Right ventricle myocardium superior (tissue), 1 donor: ENCODE results near the gene SPZ1. TPM values are rescaled to one million over a fixed set of nuclear protein-coding genes. Genes with fewer than 3 reads are reported as not detected.
"Not testable (repeated sequence)": the region's sequence is repeated elsewhere in the genome, so short reads cannot be mapped to it uniquely, and the experiment has no call there.

Source experiments
- ATAC-seq: fragments of 200-7000 bp; cut with Tn5 transposase; one replicate; pipeline ENCODE4 v1.9.1; 2020; ENCODE audit warnings: mild to moderate bottlenecking; ENCODE audit not compliant: poor library complexity
- DNase-seq: peaks from one replicate; pipeline ENCODE4 v3.0.0-alpha.2; 2020
- intact Hi-C: fragments of 100-400 bp; cut with DNase I; formaldehyde crosslinking; loops from one replicate; pipeline ENCODE4 v1.11.2; 2022
- total RNA-seq: library from RNA; stranded (reverse); fragmentation: NEBNext Ultra II Directional; extraction: Animal tissue kit (Norgen Biotek cat#: 25700); gene quantifications from one replicate; pipeline ENCODE4 v1.2.1, GENCODE V29; 2021
- donor health status: DM: no; HTN: yes; CAD: no; lungs with severe emphysema.

The SPZ1 gene
- total RNA-seq, 1 donor from 2014 or later: not detected

DNA sequence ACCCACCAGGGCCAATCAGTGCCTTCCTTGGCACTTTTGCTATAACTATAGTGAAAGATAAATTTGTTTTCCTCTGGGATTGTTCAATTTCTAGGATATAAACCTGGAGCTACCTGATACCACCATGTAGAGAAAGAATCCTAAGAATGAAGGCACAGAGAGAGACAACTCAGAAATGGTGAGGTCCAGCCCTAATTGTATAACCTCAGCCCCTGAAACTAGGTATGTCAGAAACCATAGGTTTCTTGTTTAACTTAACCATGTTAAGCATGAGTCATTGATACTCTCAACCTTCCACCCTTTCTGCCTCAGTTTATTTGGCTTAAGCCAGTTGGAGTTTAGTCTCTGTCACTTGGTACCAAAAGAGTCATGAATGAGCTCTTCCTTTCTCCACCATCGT lies 4.6 kb upstream of the SPZ1 start:
- intact Hi-C loops: no loop called here
- DNase-seq: no peak
- ATAC-seq: no peak

DNA sequence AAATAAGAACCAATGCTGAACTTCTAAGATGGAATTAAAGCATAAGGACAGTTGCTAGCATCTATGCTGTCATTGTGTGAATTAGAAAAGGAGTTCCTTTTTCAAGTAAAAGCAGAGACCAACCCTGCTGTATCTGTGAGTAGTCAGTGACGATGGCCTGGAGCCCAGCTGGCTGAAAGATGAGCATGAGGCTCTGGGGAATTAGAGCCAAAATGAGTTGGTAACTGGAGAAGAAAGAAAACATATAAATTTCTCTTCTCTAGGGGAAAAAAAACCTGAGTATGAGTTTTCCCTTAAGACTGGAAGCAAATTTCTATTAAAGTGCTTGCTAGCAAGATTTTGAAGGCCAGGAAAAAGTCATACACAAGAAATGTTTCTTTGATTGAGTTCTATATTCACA lies 1.6 kb upstream of the SPZ1 start:
- intact Hi-C loops: no loop called here
- no peak for ATAC-seq
- no peak for DNase-seq

DNA sequence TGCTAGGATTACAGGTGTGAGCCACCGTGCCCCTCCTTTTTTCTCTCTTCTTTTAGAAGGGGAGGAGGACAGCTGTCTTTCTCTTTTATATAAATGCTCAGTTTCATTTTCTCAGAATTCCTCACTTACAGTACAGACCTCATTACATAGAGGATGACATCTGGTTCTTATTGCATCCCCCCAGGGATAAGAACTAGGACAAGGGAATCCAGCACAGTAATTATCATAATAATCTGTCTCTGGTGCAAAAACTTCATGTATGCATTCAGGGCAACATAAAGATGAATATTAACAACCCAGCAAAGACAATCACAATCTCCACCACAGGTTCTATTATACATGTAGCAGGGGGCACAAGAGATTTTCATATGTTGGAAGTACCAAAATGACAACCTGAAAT lies 5.1 kb downstream of the SPZ1 start:
- ATAC-seq (no peak), DNase-seq (no peak)
- intact Hi-C loops: no loop called here

DNA sequence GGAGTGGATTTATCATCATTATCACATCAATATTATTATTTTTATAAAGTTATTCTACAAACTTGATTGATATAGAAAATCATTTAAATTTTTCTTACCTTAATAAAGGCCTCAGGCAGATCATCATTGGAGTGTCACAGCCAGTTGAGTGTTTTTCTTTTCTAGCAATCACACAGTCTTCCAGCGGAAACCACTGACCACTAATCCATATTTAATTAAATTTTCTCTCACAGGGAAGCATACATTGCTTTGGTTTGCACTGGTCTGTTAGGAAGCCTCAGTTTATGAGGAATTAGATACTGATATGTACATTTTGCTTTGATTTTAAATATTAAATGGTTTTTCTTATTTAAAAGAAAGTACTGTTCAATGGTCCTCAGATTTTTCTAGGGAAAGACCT lies 6.7 kb downstream of the SPZ1 start:
- DNase-seq (no peak), ATAC-seq (no peak)
- intact Hi-C loops: no loop called here

DNA sequence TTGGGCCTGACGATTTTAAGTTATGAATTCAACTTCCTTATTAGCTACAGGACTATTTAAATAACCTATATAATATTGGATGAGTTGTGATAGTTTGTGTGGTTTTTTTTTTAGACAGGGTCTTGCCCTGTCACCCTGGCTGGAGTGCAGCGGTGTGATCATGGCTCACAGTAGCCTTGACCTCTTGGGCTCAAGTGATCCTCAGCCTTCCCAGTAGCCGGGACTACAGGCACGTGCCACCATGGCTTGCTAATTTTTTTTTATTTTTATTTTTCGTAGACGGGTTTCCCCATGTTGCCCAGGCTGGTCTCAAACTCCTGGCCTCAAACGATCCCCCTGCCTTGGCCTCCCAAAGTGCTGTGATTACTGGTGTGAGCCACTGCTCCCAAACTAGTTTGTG lies 17.6 kb downstream of the SPZ1 start:
- intact Hi-C loops: no loop called here
- DNase-seq (no peak), ATAC-seq (no peak)

DNA sequence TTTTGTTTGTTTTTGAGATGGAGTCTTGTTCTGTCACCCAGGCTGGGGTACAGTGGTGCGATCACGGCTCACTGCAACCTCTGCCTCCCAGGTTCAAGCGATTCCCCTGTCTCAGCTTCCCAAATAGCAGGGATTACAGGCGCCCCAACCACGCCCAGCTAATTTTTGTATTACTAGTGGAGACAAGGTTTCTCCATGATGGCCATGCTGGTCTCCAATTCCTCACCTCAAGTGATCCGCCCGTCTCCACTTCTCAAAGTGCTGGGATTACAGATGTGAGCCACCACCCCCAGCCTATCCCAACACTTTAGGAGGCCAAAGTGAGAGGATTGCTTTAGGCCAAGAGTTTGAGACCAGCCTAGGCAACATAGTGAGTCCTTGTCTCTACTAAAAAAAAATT lies 19.3 kb downstream of the SPZ1 start:
- no peak for DNase-seq
- ATAC-seq: no peak
- intact Hi-C loops: no loop called here

DNA sequence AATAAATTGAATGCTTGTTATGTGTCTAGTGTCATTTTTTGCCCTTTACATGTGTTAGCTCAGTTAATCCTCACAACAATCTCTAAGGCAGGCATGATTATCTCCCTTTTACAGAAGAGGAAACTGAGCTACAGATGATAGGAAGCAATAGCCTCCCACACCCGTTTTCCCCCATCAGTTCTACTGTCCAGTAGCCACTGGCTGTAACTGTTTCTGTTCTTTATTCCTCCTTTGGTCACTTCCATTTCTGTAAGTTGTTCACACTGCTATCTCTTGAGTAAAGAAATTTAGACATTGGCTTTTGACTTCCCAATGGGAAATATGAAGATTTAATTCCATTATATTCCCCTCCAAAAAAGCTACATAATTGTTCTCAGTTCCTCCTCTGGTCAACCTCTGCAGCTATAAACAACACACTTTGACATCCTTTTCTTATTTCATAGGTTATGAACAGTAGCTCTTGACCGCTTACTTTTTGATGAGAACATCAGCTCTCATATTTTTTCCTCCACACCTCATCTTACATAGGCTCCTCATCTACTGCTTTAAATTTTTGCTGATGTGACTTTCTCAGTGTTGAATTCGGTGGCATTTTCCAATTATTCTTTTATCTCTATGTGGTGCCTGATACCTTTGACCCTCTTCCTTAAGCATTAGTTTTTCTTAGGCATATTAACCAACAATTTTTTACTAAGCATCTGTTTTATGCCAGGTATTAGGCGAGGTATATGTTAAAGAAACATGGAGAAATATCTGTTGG lies 21.4 kb downstream of the SPZ1 start:
- DNase-seq (no peak), ATAC-seq (no peak)
- intact Hi-C loops: no loop called here

DNA sequence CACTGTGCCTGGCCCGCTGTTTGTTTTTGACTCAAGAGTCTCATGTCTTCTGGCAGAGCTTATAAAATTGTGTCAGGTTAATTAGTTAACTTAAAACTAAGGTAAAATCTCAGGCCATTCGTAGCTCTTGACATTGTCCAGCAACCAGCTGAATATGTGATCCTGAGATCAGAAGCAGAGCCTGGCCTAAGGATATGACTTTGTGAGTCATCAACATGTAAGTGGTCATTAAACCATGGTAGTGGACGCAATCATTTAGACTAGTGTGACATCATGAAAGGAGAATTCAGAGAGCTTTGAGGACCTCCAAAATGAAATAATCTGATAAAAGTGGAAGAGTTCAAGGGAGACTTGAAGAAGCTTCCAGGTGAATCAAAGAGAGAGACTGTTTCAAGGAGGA lies 23.3 kb downstream of the SPZ1 start:
- no peak for ATAC-seq
- intact Hi-C loops: no loop called here
- DNase-seq: no peak

DNA sequence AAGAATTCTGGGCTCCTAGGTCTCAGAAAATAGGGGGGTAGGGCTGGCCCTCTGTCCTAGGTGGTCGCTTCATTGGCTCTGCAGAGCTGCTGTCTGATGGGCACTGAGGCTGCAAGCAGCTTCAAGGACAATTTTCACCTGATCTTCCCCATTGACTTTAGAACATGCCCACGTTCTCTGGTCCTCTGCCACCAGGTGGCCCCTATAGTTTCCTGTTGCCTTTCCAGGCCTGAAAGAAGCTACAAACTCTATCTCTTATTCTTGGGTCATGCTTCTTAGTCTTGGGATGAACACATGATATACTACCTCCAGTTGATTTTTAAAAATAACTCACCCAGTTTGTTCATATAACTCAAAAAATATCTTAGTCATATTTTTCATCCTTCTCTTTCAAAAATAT lies 26.3 kb downstream of the SPZ1 start:
- ATAC-seq: no peak
- intact Hi-C loops: no loop called here

DNA sequence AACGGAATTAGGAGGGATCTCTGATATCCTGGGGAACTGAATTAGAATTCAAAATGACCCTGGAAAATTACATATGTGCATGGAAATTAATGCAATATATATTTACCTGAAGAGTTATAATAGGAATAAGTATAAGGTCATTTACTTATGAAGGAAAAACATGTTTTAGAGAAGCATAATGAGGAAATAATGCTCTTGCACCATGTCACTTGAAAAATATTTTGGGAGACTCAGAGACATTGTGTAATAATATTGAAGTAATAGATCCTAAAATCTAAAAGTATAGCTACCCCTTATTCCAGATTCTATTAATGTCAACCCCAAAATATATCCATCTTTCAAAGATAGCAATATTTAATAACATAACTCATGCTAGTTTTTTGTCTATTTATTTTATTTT lies 28.4 kb downstream of the SPZ1 start:
- intact Hi-C loops: no loop called here
- ATAC-seq: no peak
- no peak for DNase-seq

More for the DNA sequence above, 26.3 kb downstream of the SPZ1 start:
- DNase-seq: no peak

DNA sequence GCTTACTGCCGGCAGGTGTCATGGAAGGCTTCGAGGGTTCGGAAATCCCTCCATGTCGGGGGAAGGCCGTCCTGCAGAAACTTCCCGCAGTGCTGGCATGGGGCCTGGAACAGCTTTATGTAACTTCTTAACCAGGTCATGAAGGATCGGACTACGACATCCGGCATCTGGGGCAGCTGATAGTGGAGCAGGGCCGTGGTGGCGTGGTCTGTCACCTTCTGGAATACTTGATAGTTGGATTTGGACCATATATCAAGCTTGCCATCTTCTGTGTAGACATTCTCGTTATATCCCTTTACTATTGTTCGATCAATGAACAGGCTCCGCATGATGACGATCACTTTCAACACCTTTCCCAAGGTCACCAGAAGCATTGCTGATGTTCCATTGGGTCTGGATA lies 31.2 kb downstream of the SPZ1 start:
- intact Hi-C loops, ATAC-seq, DNase-seq: not testable (repeated sequence)

DNA sequence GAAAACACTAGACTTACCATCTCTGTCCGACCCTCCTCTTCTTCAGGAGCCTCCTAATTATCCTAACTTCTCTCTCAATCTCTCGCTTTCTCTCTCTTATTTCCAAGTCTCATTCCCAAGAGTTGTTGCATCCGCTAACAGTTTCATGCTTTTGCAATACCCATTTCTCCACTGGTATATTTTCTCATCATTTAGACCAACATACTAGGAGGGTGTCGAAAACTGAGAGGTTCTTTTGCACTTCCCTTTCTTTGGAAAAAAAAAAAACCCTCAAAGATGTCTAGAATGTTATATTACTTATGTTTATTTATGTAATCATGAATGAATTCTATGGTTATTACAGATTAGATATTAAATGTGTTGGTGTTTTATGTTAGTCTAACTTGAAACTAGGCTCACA lies 35.9 kb downstream of the SPZ1 start:
- no peak for ATAC-seq
- intact Hi-C loops: no loop called here
- no peak for DNase-seq

DNA sequence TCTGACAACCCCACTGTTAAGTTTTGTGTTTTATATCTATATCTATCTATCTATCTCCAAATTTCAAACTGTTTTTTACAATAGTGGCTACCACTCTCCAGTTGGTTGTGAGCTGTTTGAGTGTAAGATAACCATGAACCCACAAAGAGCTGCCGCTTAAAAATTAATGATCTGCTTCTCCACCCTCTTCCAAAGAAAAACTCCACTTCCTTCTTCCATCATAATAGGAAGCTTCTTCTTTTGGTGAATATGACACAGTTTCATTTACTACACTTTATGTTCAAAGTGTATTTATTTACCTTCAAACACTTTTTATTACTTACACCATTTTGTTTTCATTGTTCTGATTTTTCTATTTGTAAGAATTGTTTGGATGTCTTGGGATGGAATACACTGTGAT lies 37.9 kb downstream of the SPZ1 start:
- intact Hi-C loops: no loop called here
- no peak for DNase-seq
- no peak for ATAC-seq

DNA sequence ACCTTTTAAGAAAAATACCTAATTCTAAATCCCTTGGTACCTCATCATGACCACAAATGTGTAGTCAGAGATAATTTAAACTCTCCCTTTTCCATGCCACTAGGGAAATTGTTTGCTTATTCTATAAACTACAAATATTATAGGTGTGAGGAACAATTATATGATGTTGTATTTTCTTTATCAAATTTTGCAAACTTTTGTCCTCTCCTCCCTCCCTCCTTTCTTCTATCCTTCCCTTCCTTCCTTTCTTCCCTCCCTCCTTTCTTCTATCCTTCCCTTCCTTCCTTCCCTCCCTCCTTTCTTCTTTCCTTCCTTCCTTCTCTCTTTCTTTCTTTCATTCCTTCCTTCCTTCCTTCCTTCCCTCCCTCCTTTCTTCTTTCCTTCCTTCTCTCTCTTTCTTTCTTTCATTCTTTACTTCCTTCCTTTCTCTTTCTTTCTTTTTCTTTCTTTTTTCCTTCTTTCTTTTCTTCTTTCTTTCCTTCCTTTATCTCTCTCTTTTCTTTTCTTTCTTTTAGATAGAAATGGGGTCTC lies 41.2 kb downstream of the SPZ1 start:
- DNase-seq (no peak), ATAC-seq (no peak)
- intact Hi-C loops: no loop called here

DNA sequence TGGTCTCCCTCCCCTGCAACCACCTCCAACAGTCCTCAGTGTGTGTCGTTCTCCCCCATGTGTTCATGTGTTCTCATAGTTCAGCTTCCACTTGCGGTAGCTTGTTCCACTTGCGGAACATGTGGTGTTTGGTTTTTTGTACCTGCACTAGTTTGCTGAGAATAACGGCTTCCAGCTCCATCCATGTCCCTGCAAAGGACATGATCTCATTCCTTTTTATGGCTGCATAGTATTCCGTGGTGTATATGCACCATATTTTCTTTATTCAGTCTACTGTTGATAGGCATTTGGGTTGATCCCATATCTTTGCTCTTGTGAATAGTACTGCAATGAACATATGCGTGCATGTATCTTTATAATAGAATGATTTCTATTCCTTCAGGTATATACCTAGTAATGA lies 45.1 kb downstream of the SPZ1 start:
- DNase-seq: no peak
- intact Hi-C loops: no loop called here

DNA sequence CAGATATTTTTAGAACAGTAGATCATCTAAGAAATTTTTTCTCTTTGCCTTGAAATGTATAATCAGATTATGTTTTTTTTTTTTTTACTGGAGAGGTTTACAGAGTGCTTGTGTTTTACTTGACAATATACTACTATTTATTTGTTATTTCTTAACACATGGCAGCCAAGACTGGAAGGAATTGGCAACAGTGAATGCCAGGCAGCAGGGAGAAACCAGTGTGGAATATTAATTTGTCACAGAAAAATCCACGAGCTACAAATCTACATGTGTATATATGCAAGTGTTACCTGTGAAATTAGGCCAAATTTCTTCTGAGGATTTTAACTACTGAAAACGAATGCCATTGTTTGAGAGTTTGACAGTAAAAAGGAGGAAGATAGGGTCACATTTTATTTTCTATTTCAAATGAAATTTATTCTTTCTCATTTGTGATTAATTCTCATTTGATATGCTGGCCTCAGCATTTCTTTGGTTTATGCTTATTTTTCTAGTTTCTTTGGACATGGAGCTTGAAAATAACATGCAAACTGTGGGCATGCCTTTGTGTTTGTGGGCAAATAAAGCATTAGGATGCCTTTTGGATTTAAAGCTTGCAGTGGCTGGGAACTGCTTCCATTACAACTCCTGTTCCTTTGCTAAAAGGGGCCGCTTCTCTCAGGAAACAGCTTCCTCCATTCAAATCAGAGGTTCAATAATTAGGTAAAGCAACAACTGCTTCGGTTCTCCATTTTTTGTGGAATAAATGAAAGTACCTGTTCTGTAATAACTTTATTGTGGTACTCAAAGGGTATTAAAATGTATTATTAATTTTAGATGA lies 49.1 kb downstream of the SPZ1 start:
- DNase-seq (no peak), ATAC-seq (no peak)
- intact Hi-C loops: no loop called here

More for the DNA sequence above, 45.1 kb downstream of the SPZ1 start:
- ATAC-seq: no peak

DNA sequence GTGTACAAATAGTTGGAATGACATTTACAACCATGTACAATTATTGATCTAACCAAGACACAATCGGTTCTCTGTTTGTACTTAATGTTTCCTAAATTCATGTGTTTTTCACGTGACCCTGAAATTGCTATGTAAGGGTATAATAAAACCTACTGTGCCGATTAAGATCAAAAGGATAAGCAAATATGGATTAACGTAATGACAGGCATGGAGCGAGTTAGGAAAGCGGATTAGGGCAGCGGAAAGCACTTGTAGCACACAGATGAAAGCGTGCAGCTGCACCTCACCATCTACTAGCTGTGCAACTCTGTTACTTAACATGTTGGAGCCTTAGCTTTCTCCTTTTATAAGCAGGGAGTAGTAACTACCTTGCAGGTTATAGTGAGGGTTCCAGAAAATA lies 49.7 kb downstream of the SPZ1 start:
- intact Hi-C loops: no loop called here

DNA sequence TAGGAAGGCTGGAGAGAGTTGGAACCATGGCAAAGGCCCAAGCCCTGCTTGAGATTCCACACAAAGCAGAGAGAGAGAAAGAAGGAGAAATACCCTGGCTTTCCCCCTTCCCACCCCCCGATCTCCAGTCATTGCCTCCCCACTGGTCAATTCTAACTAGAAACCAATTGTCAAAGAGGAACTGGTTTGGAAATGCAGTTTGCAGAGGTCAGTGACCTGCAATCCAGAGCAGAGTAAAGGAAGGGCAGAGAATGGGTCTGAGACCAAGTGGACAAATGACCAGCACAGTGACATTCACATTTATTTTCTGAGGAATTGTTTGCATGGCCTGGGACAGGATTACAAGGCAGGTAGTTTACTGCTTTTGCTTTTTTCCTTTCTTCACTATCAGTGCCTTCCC lies 50.6 kb downstream of the SPZ1 start:
- no peak for DNase-seq
- intact Hi-C loops: no loop called here
- ATAC-seq: no peak

More for the DNA sequence above, 49.7 kb downstream of the SPZ1 start:
- DNase-seq (no peak), ATAC-seq (no peak)
